GM12865 (cell line): ENCODE data around the gene EXOSC7.

ENCODE experiments used
- DNase-seq: peaks from one replicate; pipeline ENCODE4 v3.0.0; 2010; ENCODE audit warnings: low read depth
- H3K4me3 ChIP-seq: 2 replicates; pipeline ENCODE4 v1.5.1; 2011; ENCODE audit warnings: mild to moderate bottlenecking, low read depth, low read length, control low read depth
- TF ChIP-seq, protein P1 (sequence below): IDR thresholded peaks from 2 replicates; pipeline ENCODE4 v1.5.1; 2011; ENCODE audit warnings: low read length, control low read depth, low read depth, inconsistent platforms; ENCODE audit not compliant: insufficient read depth; ENCODE audit errors: missing control alignments

EXOSC7 gene

GRCh38 chr3:45029216-45029615, 53.2 kb downstream of the EXOSC7 start:
- no peak for DNase-seq
- no peak overlapping the region for H3K4me3 ChIP-seq
- TF ChIP-seq, protein P1, sequence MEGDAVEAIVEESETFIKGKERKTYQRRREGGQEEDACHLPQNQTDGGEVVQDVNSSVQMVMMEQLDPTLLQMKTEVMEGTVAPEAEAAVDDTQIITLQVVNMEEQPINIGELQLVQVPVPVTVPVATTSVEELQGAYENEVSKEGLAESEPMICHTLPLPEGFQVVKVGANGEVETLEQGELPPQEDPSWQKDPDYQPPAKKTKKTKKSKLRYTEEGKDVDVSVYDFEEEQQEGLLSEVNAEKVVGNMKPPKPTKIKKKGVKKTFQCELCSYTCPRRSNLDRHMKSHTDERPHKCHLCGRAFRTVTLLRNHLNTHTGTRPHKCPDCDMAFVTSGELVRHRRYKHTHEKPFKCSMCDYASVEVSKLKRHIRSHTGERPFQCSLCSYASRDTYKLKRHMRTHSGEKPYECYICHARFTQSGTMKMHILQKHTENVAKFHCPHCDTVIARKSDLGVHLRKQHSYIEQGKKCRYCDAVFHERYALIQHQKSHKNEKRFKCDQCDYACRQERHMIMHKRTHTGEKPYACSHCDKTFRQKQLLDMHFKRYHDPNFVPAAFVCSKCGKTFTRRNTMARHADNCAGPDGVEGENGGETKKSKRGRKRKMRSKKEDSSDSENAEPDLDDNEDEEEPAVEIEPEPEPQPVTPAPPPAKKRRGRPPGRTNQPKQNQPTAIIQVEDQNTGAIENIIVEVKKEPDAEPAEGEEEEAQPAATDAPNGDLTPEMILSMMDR: no peak

- no peak overlapping the region for H3K4me3 ChIP-seq
Measured at GRCh38 chr3:45029661-45030060, 53.6 kb downstream of the EXOSC7 start.

DNA sequence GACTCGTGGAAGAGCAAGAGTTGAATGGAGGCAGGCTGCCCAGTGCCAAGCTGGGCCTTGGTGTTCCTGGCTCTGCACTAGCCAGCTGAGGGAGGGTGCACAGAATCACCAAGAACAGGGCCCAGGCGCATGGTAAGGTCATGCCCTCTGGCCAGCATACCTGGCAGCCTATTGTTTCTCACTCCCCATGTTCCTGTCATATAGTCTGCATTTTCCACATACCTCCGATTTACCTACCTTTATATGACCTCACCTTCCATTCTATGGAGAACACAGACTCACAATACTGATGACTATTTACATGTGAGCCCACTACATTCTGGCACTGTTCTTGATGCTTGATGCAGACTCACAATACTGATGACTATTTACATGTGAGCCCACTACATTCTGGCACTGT, 55.5 kb downstream of the EXOSC7 start:
- TF ChIP-seq, protein P1: no peak
- DNase-seq: no peak
- no peak overlapping the region for H3K4me3 ChIP-seq

More at GRCh38 chr3:45029661-45030060, 53.6 kb downstream of the EXOSC7 start:
- TF ChIP-seq, protein P1: no peak
- DNase-seq: no peak

DNA sequence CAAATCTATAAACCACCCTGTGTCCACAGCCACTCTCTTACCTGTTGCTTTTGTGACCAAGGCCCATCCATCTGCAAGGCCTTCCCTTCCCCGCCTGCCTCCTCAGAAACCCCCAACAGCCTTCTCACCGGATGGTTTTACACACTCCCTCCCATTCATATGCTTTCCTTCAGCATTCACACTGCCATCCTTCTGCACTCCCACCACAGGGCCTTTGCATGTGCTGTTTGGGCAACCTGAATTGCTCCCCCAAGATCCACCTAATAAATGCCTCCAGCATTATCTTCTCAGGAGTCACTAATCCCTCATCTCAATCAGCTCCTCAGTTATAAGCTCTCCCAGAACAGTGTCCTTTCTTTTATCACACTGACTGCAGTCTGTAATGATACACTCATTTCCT, 56.1 kb downstream of the EXOSC7 start:
- no peak for DNase-seq
- TF ChIP-seq, protein P1: no peak
- H3K4me3 ChIP-seq: no peak overlapping the region

DNA sequence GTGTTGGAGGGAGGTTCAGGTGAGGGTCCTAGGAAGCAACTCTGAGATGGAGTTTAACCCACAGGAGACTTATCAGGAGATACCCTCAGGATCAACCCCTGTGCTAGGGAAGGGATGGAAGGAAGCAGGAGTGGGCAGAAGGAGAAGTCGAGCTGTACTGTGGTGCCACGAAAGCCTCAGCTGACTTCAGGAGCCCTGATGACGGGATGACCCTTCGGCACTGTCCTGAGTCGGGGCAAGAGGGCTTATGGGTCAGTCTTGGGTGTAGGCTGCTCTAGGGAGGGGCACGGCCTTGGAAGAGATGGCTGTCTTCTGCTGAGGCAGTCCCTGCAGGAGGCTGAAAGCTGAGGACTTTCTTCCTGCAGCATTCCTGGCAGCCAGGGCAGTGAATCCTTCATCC, 57.7 kb downstream of the EXOSC7 start:
- H3K4me3 ChIP-seq: no peak overlapping the region
- no peak for DNase-seq
- TF ChIP-seq, protein P1: no peak

DNA sequence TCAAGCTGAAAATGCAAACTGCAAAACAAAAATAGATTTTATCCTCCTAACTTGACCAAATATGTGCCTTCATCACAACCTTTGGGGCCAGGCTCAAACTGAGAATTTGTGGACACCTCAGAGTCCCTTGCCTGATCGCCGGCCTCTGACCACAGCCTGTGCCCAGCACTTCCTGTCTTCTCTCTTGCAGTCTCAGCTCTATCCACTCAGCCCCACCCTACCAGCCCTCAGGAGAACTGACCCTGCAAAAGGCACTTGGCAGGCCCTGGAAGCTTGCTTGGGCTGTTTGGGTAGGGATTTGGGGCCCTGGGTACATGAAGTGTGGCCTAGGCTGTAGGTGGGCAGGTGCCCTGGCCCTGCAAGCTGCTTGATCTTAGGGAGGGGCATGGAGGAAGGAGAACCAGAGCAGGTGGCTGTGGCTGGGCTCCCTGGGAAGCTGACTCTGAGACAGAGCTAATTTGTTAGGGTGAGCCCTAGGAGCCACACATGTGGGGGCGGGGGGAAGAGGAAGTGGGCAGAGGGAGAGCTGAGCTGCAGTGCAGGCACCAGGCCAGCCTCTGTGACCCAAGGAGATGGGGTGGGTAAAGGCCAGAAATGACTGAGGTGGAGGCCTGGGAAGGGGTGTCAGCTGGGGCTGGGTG, 58.7 kb downstream of the EXOSC7 start:
- DNase-seq: peak; percentile 35
- TF ChIP-seq, protein P1: no peak

More for the DNA sequence above, 58.7 kb downstream of the EXOSC7 start:
- H3K4me3 ChIP-seq: no peak overlapping the region
